Spleen (tissue), 11 donors: ENCODE data around the gene GABRG3. TPM values are rescaled to one million over a fixed set of nuclear protein-coding genes. Genes with fewer than 3 reads are reported as not detected.

Source experiments
- DNase-seq: peaks from one replicate; pipeline ENCODE4 v3.0.0-alpha.2; 2020
- H3K27ac ChIP-seq, 8 donors: fragments of 200-600 bp; sonication (generic) in 7 of 8; 1 replicate in 4 of 8; 2 replicates in 4 of 8; pipeline versions ENCODE4 v1.5.0 to v1.8.0; 2016 to 2021; ENCODE audit warnings: inconsistent platforms in 4 of 8, mild to moderate bottlenecking in 4 of 8, moderate library complexity in 1 of 8
- H3K27me3 ChIP-seq, 7 donors: fragments of 200-600 bp; sonication (generic) in 6 of 7; replicated peaks in 1 of 7; 1 replicate in 4 of 7; 2 replicates in 3 of 7; pipeline versions ENCODE4 v1.5.0 to v1.8.0; 2016 to 2021; ENCODE audit warnings: inconsistent platforms in 3 of 7, mild to moderate bottlenecking in 1 of 7
- H3K36me3 ChIP-seq, 6 donors: fragments of 200-600 bp; sonication (generic) in 5 of 6; 1 replicate in 4 of 6; 2 replicates in 2 of 6; pipeline versions ENCODE4 v1.5.0 to v1.8.0; 2016 to 2021; ENCODE audit warnings: inconsistent platforms in 2 of 6
- H3K4me1 ChIP-seq, 6 donors: fragments of 200-600 bp; sonication (generic) in 5 of 6; 1 replicate in 3 of 6; 2 replicates in 3 of 6; pipeline versions ENCODE4 v1.5.0 to v1.8.0; 2016 to 2021; ENCODE audit warnings: inconsistent platforms in 3 of 6
- H3K4me3 ChIP-seq, 8 donors: fragments of 200-600 bp; sonication (generic) in 7 of 8; 1 replicate in 4 of 8; 2 replicates in 4 of 8; pipeline versions ENCODE4 v1.5.0 to v1.8.0; 2016 to 2021; ENCODE audit warnings: inconsistent platforms in 4 of 8, mild to moderate bottlenecking in 4 of 8, moderate library complexity in 2 of 8
- H3K9me3 ChIP-seq, 8 donors: fragments of 200-600 bp; sonication (generic) in 7 of 8; 1 replicate in 4 of 8; 2 replicates in 4 of 8; pipeline versions ENCODE4 v1.5.0 to v1.8.0; 2016 to 2021; ENCODE audit warnings: inconsistent platforms in 4 of 8
- POLR2A ChIP-seq, 3 donors: fragments of 450-650 bp; IDR thresholded peaks; one replicate each; pipeline ENCODE4 v1.5.1; 2017; ENCODE audit warnings: antibody characterized with exemption in 3 of 3, mild to moderate bottlenecking in 1 of 3
- POLR2AphosphoS5 ChIP-seq, 3 donors: sonication (generic); formaldehyde crosslinking; IDR thresholded peaks; one replicate each; pipeline ENCODE4 v1.5.1; 2017; ENCODE audit warnings: antibody characterized with exemption in 3 of 3
- WGBS, 5 donors: extraction: QIAGEN DNeasy Blood & Tissue Kit in 3 of 5; methylation state at CpG; one replicate each; pipeline versions ENCODE4 v1.1.5 to v1.1.7; 2013 to 2018; 5-methylcytosine and 5-hydroxymethylcytosine counted together
- intact Hi-C: fragments of 100-400 bp; cut with DNase I; formaldehyde crosslinking; loops from one replicate; pipeline ENCODE4 v1.15.0; 2023; ENCODE audit warnings: low total_unique reads
- polyA plus RNA-seq, 3 donors: library from polyadenylated mRNA; stranded (reverse); fragments of 200-250 nt; gene quantifications; one replicate each; pipeline ENCODE4 v1.2.1, GENCODE V29; 2013
- total RNA-seq, 7 donors: library from RNA; depleted of rRNA in 3 of 7; stranded (reverse); fragments of >200 nt in 3 of 7; fragmentation: NEBNext Ultra II Directional in 4 of 7; extraction: Animal tissue kit (Norgen Biotek cat#: 25700) in 4 of 7; gene quantifications; one replicate each; pipeline versions ENCODE4 v1.1.0 to v1.2.1, GENCODE V29; 2016 to 2021
- TF ChIP-seq, protein P1 (sequence below), 11 experiments: fragments of 200-600 bp in 7 of 11; fragments of 450-650 bp in 4 of 11; sonication (generic) in 4 of 11; IDR thresholded peaks in 8 of 11; conservative IDR thresholded peaks in 3 of 11; 1 replicate in 7 of 11; 2 replicates in 4 of 11; pipeline versions ENCODE4 v1.4.0 to v1.8.0; 2016 to 2021; ENCODE audit warnings: antibody characterized with exemption in 11 of 11, inconsistent platforms in 4 of 11, mild to moderate bottlenecking in 1 of 11
- donor health status: healthy with polysubstance abuse.
- donor health status: DM: no; HTN: no; CAD: no; lungs with moderate emphysema.
- donor health status: DM: no; HTN: no; CAD: no.
- donor health status: Bipolar disorder and iron deficiency.
- donor health status: healthy.
- donor health status: DM: no; HTN: no; CAD: no.
- donor health status: DM: yes; HTN: yes; CAD: no.

The GABRG3 gene
- total and polyA plus RNA-seq, 10 donors: 0.14 to 19.6 (median 1.6) TPM

DNA sequence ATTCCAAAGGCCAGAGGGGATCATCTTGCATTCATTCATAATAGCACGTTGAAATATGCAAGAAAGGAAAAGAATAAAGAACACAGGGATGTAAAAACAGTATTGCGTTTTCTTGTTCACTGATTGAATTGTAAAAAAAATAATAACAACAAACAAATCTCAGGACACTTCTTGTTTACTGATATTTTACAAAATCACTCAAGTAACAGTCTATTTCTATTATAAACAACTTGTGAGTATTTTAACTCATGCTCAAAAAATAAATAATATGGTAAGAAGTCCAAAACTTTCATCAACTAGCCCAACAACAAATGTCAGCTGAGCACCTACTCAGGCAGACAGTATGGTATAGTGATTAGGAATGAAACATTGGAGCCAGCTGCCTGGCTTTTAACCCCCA, 2.2 kb upstream of the GABRG3 start:
- Histone ChIP-seq H3K36me3 (no peaks in the 10 kb centered on the region), H3K4me1 (peaks cover 0 to 5% (median 0%) of the 10 kb centered on the region in 6 donors), H3K4me3 (no peak overlapping the region), H3K27me3 (peaks cover 0 to 66% (median 18%) of the 10 kb centered on the region in 7 donors), H3K27ac (no peak overlapping the region), H3K9me3 (peaks cover 0 to 13% (median 0%) of the 10 kb centered on the region in 8 donors)
- intact Hi-C loops: no loop called here
- DNase-seq: no peak
- WGBS, 5 donors: 57 to 70% (median 64%) methylated on average over 2 of the region's 2 CpGs
- TF ChIP-seq, protein P1, sequence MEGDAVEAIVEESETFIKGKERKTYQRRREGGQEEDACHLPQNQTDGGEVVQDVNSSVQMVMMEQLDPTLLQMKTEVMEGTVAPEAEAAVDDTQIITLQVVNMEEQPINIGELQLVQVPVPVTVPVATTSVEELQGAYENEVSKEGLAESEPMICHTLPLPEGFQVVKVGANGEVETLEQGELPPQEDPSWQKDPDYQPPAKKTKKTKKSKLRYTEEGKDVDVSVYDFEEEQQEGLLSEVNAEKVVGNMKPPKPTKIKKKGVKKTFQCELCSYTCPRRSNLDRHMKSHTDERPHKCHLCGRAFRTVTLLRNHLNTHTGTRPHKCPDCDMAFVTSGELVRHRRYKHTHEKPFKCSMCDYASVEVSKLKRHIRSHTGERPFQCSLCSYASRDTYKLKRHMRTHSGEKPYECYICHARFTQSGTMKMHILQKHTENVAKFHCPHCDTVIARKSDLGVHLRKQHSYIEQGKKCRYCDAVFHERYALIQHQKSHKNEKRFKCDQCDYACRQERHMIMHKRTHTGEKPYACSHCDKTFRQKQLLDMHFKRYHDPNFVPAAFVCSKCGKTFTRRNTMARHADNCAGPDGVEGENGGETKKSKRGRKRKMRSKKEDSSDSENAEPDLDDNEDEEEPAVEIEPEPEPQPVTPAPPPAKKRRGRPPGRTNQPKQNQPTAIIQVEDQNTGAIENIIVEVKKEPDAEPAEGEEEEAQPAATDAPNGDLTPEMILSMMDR (IDR thresholded peaks at IDR 0.05 in 8 of 11, conservative IDR thresholded peaks at IDR 0.05 in 3 of 11): no peak
- no peak for TF ChIP-seq POLR2A (IDR thresholded peaks at IDR 0.05)
- no peak for TF ChIP-seq POLR2AphosphoS5 (IDR thresholded peaks at IDR 0.05)

GRCh38 chr15:26971271-26972018, 464 bp downstream of the GABRG3 start:
- Histone ChIP-seq H3K4me1 (peaks cover 0 to 5% (median 0%) of the 10 kb centered on the region in 6 donors), H3K27ac (peak overlapping the region in 2 of 8 donors; percentile 36 to 51), H3K9me3 (peaks cover 0 to 13% (median 0%) of the 10 kb centered on the region in 8 donors), H3K4me3 (peak overlapping the region in 7 of 8 donors; percentile 4 to 63 (median 27)), H3K36me3 (no peaks in the 10 kb centered on the region), H3K27me3 (peaks cover 0 to 71% (median 18%) of the 10 kb centered on the region in 7 donors)
- 7 to 18% (median 11%) methylated on average over 23 to 72 of the region's 72 CpGs for WGBS, 5 donors
- intact Hi-C loops: no loop called here
- TF ChIP-seq POLR2AphosphoS5 (IDR thresholded peaks at IDR 0.05) (no peak), POLR2A (IDR thresholded peaks at IDR 0.05) (no peak)
- TF ChIP-seq, protein P1 (IDR thresholded peaks at IDR 0.05 in 8 of 11, conservative IDR thresholded peaks at IDR 0.05 in 3 of 11): no peak
- DNase-seq: no peak

DNA sequence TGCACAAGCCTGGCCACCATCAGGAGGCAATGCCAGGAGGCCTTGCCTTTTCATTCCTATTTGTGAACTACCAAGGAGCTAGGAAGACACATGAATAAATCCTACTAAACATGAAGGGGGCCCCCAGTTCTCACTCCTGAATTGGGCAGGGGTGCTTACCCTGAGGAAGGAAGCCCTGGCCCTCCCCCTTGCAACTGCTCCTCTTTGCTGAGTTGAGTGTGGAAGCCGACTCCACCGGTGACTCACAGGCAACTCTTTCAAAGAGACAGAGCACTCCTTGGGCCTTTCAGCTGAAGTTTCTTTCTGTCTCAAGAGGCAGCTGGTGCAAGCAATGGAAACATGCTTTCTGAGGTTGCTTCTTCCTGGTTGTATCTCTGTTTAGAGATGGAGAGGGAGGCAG, 1.7 kb downstream of the GABRG3 start:
- no peaks in the 10 kb centered on the region for H3K36me3 ChIP-seq
- peak overlapping the region in 1 of 8 donors; percentile 48 for H3K4me3 ChIP-seq
- H3K9me3 ChIP-seq: peaks cover 0 to 10% (median 0%) of the 10 kb centered on the region in 8 donors
- TF ChIP-seq POLR2AphosphoS5 (IDR thresholded peaks at IDR 0.05): no peak
- H3K4me1 ChIP-seq: peaks cover 0 to 3% (median 0%) of the 10 kb centered on the region in 6 donors
- peak overlapping the region in 1 of 8 donors; percentile 4 for H3K27ac ChIP-seq
- WGBS, 5 donors: 55 to 68% (median 65%) methylated on average over 2 of the region's 2 CpGs
- intact Hi-C loops: no loop called here
- H3K27me3 ChIP-seq: peaks cover 0 to 62% (median 16%) of the 10 kb centered on the region in 7 donors
- no peak for DNase-seq

GRCh38 chr15:26974120-26974780, 3.3 kb downstream of the GABRG3 start:
- intact Hi-C loops: no loop called here
- Histone ChIP-seq H3K36me3 (no peaks in the 10 kb centered on the region), H3K27ac (no peak overlapping the region), H3K9me3 (peaks cover 0 to 6% (median 0%) of the 10 kb centered on the region in 8 donors), H3K27me3 (peaks cover 0 to 48% (median 13%) of the 10 kb centered on the region in 7 donors), H3K4me1 (no peaks in the 10 kb centered on the region), H3K4me3 (no peak overlapping the region)
- WGBS, 5 donors: 19 to 32% (median 21%) methylated on average over 9 of the region's 9 CpGs
- TF ChIP-seq, protein P1 (IDR thresholded peaks at IDR 0.05 in 8 of 11, conservative IDR thresholded peaks at IDR 0.05 in 3 of 11): peak in 7 of 11 experiments; percentile 26 to 49 (median 34)
- TF ChIP-seq POLR2AphosphoS5 (IDR thresholded peaks at IDR 0.05): no peak
- no peak for DNase-seq
